ENCODE results near the gene IL34.
"Not testable (repeated sequence)": the region's sequence is repeated elsewhere in the genome, so short reads cannot be mapped to it uniquely, and the experiment has no call there.

IL34 gene

DNA sequence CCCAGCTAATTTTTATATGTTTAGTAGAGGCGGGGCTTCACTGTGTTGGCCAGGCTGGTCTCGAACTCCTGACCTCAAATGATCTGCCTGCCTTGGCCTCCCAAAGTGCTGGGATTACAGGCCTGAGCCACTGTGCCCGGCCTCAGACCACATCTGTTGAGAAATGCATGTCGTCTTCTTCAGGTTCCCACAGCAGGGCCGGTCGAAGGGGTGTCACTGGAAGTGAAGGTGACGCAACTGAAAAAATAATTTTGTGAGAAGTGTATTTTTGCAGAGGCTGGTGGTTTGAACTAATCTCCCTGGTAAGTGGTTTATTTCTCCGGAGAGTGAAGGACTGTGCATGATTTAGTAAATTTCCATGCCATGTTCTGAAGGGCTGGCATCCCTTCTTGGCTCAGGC lies 33.4 kb upstream of the IL34 start:
- no peaks in the 10 kb centered on the region for H3K36me3 Mint-ChIP-seq
- DNase-seq (ENCODE audit: low spot score in 2 of 2) (no peak), ATAC-seq (ENCODE audit: low read depth) (no peak)
- H3K4me3 Mint-ChIP-seq, result no peak overlapping the region
- H3K9me3 Mint-ChIP-seq, result no peaks in the 10 kb centered on the region
- peaks cover 4% of the 10 kb centered on the region for H3K27me3 Mint-ChIP-seq
- H3K27ac Mint-ChIP-seq, result no peak overlapping the region
- no peaks in the 10 kb centered on the region for H3K4me1 Mint-ChIP-seq

DNA sequence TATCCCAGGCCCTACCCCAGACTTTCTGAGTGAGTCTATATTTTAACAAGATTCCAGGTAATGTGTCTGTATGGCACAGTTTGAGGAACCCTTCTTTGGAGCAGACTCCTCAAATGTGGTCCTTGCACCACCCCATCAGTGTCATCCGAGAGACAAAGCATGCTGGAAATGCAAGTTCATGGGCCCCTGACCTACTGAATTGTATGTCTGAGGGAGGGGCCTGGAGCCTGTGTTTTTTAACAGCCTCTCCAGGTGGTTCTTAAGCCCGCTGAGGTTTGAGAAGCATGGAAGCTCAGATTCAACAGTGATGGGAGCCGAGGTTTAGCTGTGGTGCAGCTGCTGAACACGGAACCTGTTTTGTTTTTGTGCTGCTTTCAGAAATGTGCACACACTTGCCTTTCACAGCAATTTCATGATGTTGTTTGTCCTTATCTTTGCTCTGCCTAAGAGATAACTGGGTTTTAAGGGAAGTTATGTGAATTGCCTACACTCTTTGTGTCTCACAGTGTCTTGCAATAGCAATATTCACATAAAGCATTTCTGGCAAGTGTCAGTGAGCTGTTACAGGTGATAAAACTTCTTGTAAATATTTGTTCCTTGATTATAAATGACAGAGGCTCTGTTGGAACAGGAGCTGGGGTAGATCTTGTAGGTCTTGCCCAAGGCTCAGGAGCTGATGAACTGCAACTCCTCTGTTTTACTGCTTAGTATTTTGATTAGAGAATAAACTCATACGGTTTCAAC lies 32.0 kb upstream of the IL34 start:
- Mint-ChIP-seq H3K27me3 (peaks cover 6% of the 10 kb centered on the region), H3K9me3 (no peaks in the 10 kb centered on the region), H3K4me3 (no peak overlapping the region), H3K36me3 (no peaks in the 10 kb centered on the region), H3K27ac (no peak overlapping the region), H3K4me1 (no peaks in the 10 kb centered on the region)
- ATAC-seq (ENCODE audit: low read depth), result no peak
- no peak for DNase-seq (ENCODE audit: low spot score in 2 of 2)

DNA sequence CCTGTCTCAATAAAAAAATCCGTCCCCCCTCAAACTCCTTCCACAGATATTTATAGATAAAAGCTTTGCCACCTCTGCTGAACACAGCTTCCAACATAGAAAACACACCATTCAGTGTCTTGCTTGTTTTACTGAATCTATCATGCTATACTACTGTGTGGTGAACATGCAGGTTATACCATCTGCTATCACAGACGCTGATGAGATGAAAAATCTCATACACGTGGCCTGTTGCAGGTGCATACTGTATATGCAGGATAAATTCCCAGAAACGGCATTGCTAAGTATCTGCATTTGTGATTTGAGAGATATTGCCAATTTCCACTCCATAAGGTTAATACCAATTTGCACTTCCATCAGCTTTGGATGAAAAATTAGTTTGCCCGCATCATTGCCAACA lies 30.4 kb upstream of the IL34 start:
- Mint-ChIP-seq H3K9me3 (no peaks in the 10 kb centered on the region), H3K27ac (no peak overlapping the region), H3K27me3 (peaks cover 8% of the 10 kb centered on the region), H3K4me3 (no peak overlapping the region), H3K36me3 (no peaks in the 10 kb centered on the region), H3K4me1 (no peaks in the 10 kb centered on the region)
- DNase-seq (ENCODE audit: low spot score in 2 of 2) (no peak), ATAC-seq (ENCODE audit: low read depth) (no peak)

DNA sequence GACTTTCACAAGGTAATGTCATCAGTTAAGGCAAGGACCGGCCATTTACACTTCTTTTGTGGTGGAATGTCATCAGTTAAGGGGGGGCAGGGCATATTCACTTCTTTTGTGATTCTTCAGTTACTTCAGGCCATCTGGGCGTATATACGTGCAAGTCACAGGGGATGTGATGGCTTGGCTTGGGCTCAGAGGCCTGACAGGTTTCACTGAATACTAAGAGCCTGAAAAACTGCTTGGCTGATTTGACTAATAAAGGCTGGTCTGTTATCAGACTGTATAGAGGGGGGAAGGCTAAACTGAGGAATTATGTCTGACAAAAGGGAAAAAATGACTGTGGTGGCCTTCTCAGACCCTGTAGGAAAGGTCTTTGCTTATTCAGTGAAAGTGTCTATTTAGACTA lies 24.5 kb upstream of the IL34 start:
- not testable (repeated sequence) for DNase-seq (ENCODE audit: low spot score in 2 of 2); H3K4me1 Mint-ChIP-seq; H3K4me3 Mint-ChIP-seq; H3K9me3 Mint-ChIP-seq; ATAC-seq (ENCODE audit: low read depth); H3K27ac Mint-ChIP-seq; H3K36me3 Mint-ChIP-seq
- H3K27me3 Mint-ChIP-seq, result peaks cover 16% of the 10 kb centered on the region

DNA sequence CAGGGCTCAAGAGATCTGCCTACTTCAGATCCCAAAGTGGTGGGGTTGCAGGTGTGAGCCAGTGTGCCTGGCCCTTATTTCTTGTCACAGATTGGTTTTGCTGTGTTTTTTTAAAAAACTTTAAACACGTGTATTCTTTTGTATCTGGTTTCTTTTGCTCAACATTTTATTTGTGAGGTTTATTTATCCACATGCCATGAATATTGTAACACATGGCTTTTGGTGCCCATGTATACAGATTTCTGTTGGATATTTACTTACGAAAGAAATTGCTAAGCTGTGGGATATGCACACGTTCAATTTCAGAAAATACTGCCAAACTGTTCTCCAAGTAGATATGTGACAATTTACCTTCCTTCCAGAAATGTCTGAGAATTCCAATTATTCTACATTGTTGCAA lies 18.7 kb upstream of the IL34 start:
- ATAC-seq (ENCODE audit: low read depth), result no peak
- peaks cover 13% of the 10 kb centered on the region for H3K27me3 Mint-ChIP-seq
- peaks cover 3% of the 10 kb centered on the region for H3K9me3 Mint-ChIP-seq
- no peak overlapping the region for H3K4me3 Mint-ChIP-seq
- peaks cover 2% of the 10 kb centered on the region for H3K4me1 Mint-ChIP-seq
- peaks cover 3% of the 10 kb centered on the region for H3K36me3 Mint-ChIP-seq
- DNase-seq (ENCODE audit: low spot score in 2 of 2), result no peak
- no peak overlapping the region for H3K27ac Mint-ChIP-seq

DNA sequence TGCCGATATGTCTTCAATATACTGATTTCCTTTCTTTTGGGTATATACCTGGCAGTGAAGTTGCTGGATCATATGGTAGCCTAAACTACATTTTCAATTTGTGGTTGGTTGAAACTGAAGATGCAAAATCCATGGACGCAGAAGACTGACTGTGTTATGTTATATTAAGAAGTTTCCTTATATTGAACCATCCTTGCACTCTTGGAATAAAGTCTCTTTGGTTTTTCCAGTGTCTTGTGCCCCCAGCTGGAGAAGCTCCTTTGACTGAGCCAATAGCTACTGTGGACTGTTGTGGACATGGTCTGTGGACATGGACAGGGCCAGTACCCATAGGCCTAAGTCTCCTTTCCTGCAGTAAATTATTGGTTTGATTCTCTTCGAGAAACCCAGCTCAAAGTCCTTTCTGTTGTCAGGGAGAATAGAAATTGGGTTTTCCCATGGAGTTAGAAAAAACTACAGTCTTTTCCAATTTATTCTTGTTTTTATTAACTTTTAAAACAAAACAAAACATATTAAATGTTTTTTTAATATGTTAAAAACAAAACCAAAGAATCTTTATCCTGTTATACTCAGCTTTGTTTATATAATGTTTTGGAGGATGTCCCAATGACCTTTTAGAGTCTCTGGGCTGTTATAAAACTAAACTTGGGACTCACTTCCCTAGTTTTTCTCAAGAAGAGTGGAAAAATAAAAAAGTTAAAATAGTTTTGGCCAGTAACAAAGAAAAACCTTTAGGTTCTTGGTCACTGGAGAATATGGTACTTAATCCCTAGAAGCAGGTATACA lies 15.2 kb upstream of the IL34 start:
- ATAC-seq (ENCODE audit: low read depth), result no peak
- Mint-ChIP-seq H3K36me3 (peaks cover 3% of the 10 kb centered on the region), H3K4me1 (no peaks in the 10 kb centered on the region), H3K27me3 (peaks cover 7% of the 10 kb centered on the region), H3K9me3 (peaks cover 3% of the 10 kb centered on the region), H3K27ac (no peak overlapping the region), H3K4me3 (no peak overlapping the region)
- DNase-seq (ENCODE audit: low spot score in 2 of 2), result no peak

DNA sequence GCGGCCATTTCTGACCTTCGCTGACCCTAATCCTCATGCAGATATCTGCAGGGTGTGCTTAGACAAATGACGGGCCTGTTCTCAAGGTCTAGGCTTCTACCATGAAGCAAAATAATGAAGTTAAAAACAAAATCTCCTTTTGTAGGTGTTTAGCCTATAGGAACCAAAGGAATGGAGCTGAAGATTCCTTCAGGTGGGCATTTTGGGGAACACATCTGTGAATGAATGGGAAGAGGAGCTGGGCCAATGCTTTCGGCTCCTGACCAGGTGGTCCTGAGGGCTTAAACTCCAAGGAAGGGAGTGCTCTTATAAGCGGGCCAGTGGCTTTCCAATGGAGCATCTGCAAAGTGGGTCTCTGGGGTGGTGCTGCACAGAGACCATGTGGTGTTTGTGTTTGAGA lies 14.1 kb upstream of the IL34 start:
- H3K4me1 Mint-ChIP-seq, result no peaks in the 10 kb centered on the region
- peaks cover 3% of the 10 kb centered on the region for H3K9me3 Mint-ChIP-seq
- H3K36me3 Mint-ChIP-seq, result peaks cover 3% of the 10 kb centered on the region
- no peak overlapping the region for H3K4me3 Mint-ChIP-seq
- H3K27ac Mint-ChIP-seq, result no peak overlapping the region
- DNase-seq (ENCODE audit: low spot score in 2 of 2) (no peak), ATAC-seq (ENCODE audit: low read depth) (no peak)
- H3K27me3 Mint-ChIP-seq, result peaks cover 7% of the 10 kb centered on the region

DNA sequence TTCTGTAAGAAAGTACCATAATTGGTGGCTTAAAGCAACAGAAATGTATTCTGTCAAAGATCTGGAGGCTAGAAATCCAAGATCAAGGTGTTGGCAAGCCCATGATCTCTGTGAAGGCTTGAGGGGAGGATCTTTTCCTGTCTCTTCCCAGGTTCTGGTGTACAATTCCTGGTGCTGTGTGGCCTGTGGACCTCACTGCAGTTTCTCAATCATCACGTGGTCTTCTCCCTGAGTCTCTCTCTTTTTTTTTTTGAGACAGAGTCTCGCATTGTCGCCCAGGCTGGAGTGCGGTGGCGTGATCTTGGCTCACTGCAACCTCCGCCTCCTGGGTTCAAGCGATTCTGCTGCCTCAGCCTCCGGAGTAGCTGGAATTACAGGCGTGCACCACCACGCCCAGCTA lies 12.7 kb upstream of the IL34 start:
- DNase-seq (ENCODE audit: low spot score in 2 of 2); ATAC-seq (ENCODE audit: low read depth); H3K27ac Mint-ChIP-seq; H3K36me3 Mint-ChIP-seq; H3K4me3 Mint-ChIP-seq; H3K4me1 Mint-ChIP-seq; H3K9me3 Mint-ChIP-seq; H3K27me3 Mint-ChIP-seq: not testable (repeated sequence)

DNA sequence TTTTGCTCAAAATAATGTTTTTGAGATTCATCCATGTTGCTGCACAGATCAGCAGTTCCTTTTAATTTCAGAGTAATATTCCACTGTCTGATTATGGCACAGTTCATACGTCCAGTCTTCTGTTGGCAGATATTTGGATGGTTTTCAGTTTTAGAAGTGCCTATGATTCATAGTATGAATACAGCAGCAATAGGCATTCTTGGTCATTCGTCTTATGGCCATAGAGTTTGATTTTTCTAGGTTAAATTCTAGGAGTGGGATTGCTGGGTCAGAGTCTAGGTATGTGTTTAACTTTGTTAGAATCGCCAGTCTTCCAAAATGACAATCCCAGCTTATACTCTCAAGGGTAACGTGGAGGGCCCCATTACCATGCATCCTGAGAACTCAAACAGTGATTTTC lies 11.5 kb upstream of the IL34 start:
- ATAC-seq (ENCODE audit: low read depth) (no peak), DNase-seq (ENCODE audit: low spot score in 2 of 2) (no peak)
- Mint-ChIP-seq H3K4me3 (no peak overlapping the region), H3K4me1 (no peaks in the 10 kb centered on the region), H3K27ac (no peak overlapping the region), H3K27me3 (peaks cover 5% of the 10 kb centered on the region), H3K9me3 (peaks cover 3% of the 10 kb centered on the region), H3K36me3 (peaks cover 3% of the 10 kb centered on the region)

DNA sequence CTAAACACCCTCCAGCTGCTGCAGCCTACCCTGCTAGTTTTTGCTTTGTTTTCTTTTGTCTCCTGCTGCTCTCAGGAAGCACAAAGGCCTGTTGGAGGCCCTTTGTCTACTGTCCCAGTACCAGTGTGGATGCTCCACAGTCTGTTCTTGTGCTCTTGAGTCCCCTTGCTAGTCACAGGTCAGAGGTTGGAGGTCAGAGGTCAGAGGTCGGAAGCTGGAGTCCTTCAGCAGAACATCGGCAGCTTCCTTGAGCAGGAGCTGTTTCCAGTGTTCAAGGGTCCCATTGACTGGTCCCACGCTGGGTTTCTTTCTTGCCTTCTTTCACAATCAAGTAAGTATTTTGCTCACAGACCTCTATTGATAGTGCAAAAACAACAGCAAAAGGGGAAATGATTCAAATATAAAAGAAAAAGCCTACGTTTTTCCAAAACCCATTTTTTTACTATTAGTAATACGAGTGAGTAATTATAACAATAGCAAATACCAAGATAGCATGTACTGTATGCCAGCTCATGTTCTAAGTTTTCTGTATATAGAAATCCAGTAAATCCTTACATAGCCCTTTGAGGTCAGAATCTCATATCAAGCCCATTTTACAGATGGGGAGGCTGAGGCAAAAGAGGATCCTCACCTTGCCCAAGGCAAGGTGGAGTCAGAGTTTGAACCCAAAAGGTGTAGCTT lies 10.9 kb upstream of the IL34 start:
- H3K27ac Mint-ChIP-seq, result no peak overlapping the region
- DNase-seq (ENCODE audit: low spot score in 2 of 2) (no peak), ATAC-seq (ENCODE audit: low read depth) (no peak)
- peaks cover 3% of the 10 kb centered on the region for H3K36me3 Mint-ChIP-seq
- peaks cover 2% of the 10 kb centered on the region for H3K9me3 Mint-ChIP-seq
- H3K4me3 Mint-ChIP-seq, result no peak overlapping the region
- H3K4me1 Mint-ChIP-seq, result no peaks in the 10 kb centered on the region
- peaks cover 4% of the 10 kb centered on the region for H3K27me3 Mint-ChIP-seq

DNA sequence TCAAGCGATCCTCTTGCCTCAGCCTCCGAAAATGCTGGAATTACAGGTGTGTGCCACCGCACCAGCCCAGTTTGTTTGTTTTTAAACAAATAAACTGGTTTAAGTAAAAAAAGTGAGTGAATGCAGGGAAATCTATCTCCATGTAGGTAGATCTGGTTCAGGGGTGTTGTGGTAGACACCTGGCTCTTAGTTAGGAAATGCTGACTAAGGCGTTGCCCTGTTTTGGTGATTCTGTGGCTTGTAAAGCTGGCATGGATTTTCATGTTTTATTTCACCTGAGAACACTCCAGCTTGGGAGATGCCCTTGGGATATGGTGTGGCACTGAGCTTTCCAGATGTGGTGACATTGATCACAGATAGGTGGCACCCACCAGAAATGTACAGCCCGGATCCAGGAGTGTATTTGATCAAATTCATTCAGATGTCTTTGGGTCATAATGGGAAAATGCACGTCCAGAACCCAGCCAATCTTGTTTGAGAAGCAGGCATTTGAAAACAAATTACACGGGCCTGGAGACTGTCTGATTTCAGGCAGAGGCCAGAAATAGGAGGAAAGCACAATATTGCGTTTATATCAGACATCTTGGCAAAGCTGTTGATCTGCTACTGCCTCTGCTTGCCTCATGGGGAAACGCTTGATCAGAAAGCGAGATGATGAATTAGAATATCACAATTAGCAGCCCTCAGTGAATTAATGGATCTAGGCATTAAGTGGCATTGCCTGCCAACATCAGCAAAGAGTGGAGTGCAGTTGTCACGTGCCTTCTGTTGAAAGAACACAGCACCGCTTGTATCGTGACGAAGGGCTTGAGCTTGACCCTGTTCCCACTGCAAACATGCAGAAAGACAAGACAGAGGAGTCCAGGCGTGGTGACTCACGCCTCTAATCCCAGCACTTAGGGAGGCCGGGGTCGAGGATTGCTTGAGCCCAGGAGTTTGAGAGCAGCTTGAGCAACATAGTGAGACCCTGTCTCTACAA lies 7.3 kb upstream of the IL34 start:
- Mint-ChIP-seq H3K4me3 (no peak overlapping the region), H3K36me3 (no peaks in the 10 kb centered on the region), H3K27me3 (peaks cover 6% of the 10 kb centered on the region), H3K9me3 (no peaks in the 10 kb centered on the region), H3K27ac (no peak overlapping the region), H3K4me1 (no peaks in the 10 kb centered on the region)
- ATAC-seq (ENCODE audit: low read depth) (no peak), DNase-seq (ENCODE audit: low spot score in 2 of 2) (no peak)

DNA sequence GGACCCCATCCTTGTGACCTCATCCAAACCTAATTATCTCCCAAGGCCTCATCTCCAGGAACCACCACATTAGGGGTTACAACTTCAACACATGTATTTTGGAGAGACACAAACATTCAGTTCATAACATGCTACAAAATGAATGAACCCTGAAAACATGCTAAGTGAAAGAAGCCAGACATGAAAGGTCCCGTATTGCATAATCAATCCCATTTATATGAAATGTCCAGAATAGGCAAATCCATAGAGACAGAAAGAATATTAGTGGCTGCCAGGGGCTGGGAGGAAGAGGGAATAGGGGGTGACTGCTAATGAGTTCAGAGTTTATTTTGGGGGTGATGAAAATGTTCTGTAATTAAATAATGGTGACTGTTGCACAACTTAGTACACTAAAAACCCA lies 3.7 kb upstream of the IL34 start:
- Mint-ChIP-seq H3K9me3 (no peaks in the 10 kb centered on the region), H3K4me3 (no peak overlapping the region), H3K27ac (no peak overlapping the region), H3K4me1 (no peaks in the 10 kb centered on the region), H3K36me3 (no peaks in the 10 kb centered on the region), H3K27me3 (peaks cover 11% of the 10 kb centered on the region)
- ATAC-seq (ENCODE audit: low read depth), result no peak
- no peak for DNase-seq (ENCODE audit: low spot score in 2 of 2)

DNA sequence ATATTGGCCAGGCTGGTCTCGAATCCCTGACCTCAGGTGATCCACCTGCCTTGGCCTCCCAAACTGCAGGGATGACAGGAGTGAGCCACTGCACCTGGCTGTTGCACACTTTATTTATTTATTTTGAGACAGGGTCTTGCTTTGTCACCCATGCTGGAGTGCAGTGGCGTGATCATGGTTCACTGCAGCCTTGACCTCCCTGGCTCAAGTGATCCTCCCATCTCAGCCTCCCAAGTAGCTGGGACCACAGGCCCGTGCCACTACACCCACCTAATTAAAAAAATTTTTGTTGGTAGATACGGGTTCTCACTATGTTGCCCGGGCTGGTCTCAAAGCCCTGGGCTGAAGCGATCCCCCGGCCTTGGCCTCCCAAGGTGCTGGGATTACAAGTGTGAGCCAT lies 3.1 kb upstream of the IL34 start:
- H3K9me3 Mint-ChIP-seq; H3K27ac Mint-ChIP-seq; H3K4me1 Mint-ChIP-seq; H3K36me3 Mint-ChIP-seq; DNase-seq (ENCODE audit: low spot score in 2 of 2); H3K4me3 Mint-ChIP-seq; ATAC-seq (ENCODE audit: low read depth): not testable (repeated sequence)
- H3K27me3 Mint-ChIP-seq, result peaks cover 15% of the 10 kb centered on the region
